Fibroblast of skin of abdomen (primary cell): ENCODE results near the gene MTA3. TPM values are rescaled to one million over a fixed set of nuclear protein-coding genes. Genes with fewer than 3 reads are reported as not detected.
A peak's percentile ranks its signal among the peaks of the same experiment; 100 is the strongest.
"Not testable (repeated sequence)": the region's sequence is repeated elsewhere in the genome, so short reads cannot be mapped to it uniquely, and the experiment has no call there.

ENCODE experiments used
- DNase-seq: peaks from one replicate; pipeline ENCODE4 v3.0.0-alpha.2; 2013
- polyA plus RNA-seq, 2 experiments: library from polyadenylated mRNA; unstranded; fragments of 120-200 nt; gene quantifications; one replicate each; pipeline ENCODE4 v1.2.1, GENCODE V29; 2013; ENCODE audit not compliant: insufficient read length in 2 of 2

Gene MTA3
- polyA plus RNA-seq (2013, experiment 1 of 2; ENCODE audit: insufficient read length): 34.7 TPM
- polyA plus RNA-seq (2013, experiment 2 of 2; ENCODE audit: insufficient read length): 33.4 TPM

DNA sequence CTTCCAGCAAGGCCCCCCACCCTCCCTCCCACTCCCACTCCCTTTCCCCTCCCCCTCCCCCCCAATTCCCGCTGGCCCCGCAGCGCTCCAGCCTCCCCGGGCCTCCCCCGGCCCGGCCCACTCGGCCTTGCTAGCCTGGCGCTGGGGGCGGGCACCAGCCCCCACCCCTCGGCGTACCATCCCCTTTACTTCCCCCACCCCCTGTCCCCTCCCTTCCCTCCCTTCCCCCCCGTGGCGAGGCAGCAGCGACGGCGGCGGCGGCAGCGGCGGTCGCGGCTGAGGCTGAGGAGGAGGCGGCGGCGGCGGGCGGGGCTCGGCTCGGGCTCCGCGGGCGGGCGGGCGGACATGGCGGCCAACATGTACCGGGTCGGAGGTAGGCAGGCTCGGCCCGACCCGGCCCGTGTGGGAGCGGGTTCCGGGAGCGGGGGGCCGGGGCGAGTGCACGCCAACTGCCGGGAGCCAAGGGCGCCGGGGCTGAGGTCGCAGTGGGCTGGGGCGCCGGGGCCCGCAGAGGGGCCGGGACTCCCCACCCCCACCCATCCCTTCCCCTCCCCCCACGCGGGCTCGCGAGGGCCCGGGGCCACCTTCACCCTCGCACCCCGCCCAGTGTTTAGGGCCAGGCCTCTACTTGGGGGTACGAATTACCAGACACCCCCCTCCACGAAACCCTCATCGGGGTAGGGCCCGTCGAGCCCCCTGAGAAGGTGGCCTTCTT lies at the start of gene MTA3:
TSS of gene MTA3 (plus strand) at position 232 of the 715 bp plus-strand sequence. CDS start at position 346, 114 bp downstream.
- peak; percentile 52 for DNase-seq

- no peak for DNase-seq
Observed at GRCh38 chr2:42519624-42520023, 48.8 kb upstream of the MTA3 start.

DNA sequence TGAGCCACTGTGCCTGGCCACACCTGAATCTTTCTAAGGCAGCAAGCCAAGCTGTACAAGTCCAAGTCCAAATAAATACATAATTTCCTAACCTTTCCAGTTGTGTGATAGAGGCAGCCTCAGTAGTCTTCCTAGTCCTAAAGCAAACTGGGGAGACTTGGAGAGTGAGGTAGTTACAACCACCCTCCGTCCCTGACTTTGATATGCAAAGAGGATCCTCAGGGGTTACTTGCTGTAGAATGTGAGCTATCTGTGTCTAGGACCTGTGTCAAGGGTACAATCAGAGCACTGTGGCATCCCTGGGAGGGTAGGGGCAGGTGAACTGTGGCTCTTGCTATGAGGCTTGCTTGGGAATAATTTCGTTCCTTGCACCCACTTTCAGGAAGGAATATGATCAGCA lies 46.4 kb upstream of the MTA3 start:
- DNase-seq: no peak

GRCh38 chr2:42523341-42523740 lies 45.1 kb upstream of the MTA3 start:
- DNase-seq: no peak

DNA sequence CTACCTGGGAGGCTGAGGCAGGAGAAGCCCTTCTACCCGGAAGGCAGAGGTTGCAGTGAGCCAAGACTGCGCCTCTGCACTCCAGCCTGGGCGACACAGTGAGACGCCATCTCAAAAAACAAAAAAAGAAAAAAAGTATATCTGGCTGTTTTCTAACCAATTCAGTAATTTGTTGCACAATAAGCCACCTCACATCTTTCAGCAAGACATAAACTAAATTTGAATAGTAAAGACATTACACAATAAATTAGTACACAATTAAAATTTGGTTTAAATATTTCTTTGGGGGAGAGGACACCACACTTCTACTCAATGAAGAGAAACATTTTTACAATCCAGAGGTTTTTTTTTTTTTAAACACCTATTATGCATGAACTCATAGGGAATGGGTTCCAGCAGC lies 36.0 kb upstream of the MTA3 start:
- no peak for DNase-seq

GRCh38 chr2:42537493-42537892 lies 30.9 kb upstream of the MTA3 start:
- no peak for DNase-seq

- no peak for DNase-seq
Observed at GRCh38 chr2:42542871-42543270, 25.6 kb upstream of the MTA3 start.

- no peak for DNase-seq
Observed at GRCh38 chr2:42545023-42545721, 23.3 kb upstream of the MTA3 start.

DNA sequence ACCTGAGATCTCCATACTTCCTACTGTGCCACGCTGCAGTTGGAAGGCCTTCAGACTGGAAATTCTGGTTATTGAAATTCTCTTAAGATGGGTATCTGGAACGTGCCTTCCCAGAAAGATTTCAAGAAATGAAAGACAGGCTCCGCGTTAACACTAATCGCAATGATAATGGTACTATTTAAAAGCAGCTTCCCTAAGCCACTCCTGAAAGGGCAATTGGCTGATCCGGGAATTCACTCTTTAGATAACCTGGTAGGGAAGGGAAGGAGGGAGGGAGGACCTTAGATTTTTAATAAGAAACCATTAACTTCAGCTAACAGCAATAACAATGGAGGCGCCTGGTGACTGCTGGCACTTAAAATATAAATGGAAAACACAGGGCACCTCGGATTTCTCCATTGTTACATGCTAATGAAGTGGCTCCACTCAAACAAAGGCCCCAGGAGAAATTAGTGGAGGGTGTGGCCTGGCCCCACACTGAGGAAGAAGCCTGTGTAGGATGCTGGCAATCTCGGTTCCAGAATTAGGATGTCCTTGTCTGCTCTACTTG lies 22.5 kb upstream of the MTA3 start:
- no peak for DNase-seq

DNA sequence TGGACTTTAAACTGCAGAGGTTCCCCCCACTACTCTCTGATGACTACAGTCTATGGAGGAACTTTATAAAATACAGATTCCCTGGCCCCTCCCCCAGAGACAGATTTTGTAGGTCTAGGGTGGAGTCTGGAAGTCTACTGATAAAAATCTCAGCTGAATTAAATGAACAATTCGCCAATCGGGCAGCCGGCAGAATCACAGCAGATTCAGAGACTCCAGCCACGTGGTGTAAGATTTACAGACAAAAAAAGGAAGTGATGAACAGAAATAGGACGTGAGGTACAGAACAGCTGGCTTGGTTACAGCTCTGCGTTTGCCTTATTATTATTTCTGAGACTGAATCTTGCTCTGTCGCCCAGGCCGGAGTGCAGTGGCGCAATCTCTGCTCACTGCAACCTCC lies 21.4 kb upstream of the MTA3 start:
- no peak for DNase-seq

GRCh38 chr2:42547446-42548295 lies 20.8 kb upstream of the MTA3 start:
- no peak for DNase-seq

DNA sequence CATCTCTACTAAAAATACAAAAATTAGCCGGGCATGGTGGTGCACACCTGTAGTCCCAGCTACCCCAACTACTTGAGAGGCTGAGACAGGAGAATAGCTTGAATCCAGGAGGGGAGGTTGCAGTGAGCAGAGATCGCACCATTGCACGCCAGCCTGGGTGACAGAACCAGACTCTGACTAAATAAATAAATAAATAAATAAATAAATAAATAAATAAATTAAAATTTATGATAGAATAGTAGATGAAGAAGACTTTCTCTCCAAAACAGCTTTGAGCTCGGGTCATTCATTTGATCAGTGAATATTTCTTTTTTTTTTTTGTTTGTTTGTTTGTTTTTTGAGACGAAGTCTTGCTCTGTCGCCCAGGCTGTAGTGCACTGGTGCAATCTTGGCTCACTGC lies 17.6 kb upstream of the MTA3 start:
- DNase-seq: no peak

DNA sequence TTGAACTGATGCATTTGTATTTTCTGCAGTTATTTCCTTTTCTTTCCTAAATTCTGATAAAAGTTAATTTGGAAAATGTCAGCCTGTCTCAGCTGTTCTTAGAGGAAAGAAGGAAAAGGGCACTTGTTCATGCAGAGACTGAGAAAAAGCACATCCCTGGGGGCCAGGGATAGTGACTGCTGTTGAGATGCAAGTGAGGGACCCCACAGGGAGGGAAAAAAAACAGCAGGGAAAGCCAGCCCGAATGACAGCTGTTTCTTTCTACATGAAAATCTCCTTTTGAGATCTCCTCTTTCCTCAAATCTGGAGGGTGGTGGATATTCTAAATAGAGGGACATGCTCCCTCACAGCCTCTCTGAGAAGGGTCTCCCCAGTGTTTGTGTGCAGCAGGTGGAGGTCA lies 14.0 kb upstream of the MTA3 start:
- DNase-seq: no peak

- DNase-seq: no peak
Observed at GRCh38 chr2:42556315-42556890, 12.0 kb upstream of the MTA3 start.

- no peak for DNase-seq
Observed at GRCh38 chr2:42557306-42557705, 11.1 kb upstream of the MTA3 start.

GRCh38 chr2:42558827-42559226 lies 9.6 kb upstream of the MTA3 start:
- DNase-seq: no peak

- DNase-seq: not testable (repeated sequence)
Observed at GRCh38 chr2:42560133-42560532, 8.3 kb upstream of the MTA3 start.

DNA sequence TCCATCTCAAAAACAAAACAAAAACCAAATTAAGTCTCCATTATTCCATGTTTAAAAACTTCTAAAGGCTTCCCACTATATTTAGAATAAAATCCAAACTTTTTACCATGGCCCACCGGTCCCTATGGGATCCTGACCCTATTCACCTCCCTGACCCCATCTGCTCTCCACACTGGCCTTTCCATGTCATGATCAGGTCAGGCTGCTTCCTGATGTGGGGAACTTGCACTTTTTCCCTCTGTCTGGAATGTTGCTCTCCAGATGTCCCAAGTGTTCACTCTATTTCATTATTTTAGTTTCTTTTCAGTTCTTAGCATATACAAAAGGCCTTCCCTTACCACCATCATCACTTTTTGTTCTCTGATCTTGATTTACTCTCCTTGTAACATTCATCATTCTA lies 7.5 kb upstream of the MTA3 start:
- DNase-seq: no peak

GRCh38 chr2:42562474-42563144 lies 5.8 kb upstream of the MTA3 start:
- no peak for DNase-seq

- DNase-seq: no peak
Observed at GRCh38 chr2:42566025-42566424, 2.4 kb upstream of the MTA3 start.

DNA sequence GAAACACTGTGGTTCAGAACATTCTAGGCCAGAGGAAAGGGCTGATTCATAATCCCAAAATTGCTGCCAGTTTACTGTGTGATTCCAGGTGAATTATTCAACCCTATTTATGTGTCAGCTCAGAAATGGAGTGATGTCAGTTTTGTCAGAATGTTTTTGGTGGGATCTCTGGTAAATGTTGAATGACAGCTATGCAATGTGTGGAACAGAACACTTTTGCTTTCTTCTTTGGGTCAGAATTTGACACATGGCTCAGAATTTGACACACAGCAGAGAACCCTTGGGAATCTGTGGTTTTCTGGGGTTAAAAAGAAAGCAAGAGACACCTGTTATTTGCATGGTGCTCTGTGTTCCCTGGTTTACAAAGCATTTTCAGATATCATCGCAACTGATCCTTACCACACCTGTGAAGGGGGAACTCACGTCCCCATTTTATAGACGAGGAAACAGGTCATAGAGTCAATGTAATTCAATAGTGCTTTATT lies 1.6 kb upstream of the MTA3 start:
- no peak for DNase-seq

DNA sequence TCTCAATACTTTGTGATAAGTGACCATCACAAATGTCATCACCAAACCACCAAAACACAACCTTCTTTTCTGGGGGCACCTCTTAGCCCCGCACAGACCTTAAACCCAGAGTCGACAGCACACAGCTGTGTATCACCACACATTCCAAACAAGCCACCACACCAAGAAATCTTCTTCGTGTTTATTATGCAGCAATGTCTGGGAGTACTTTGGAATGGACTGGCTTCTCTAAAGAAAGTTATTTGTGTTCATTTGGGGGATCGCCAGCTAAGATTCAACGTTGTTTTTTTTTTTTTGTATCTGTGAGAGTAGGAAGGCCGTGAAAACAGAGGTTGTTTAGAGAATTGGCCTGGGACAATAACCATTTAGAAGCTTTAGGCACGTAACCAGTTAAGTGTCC lies 1.1 kb upstream of the MTA3 start:
- DNase-seq: peak; percentile 68
